Activated CD4-positive, alpha-beta memory T cell treated with anti-CD3 and anti-CD28 coated beads for 36 hours (primary cell): ENCODE measurements around the gene CD58. TPM values are rescaled to one million over a fixed set of nuclear protein-coding genes. Genes with fewer than 3 reads are reported as not detected.

Experiments
- CTCF ChIA-PET: fragments of 350-600 bp; sonication (Branson Sonifier 250); formaldehyde crosslinking; loops from one replicate; lab custom pipeline; 2021; ENCODE audit warnings: antibody characterized with exemption, inconsistent platforms; lab: Charles Lee
- POLR2A ChIA-PET: fragments of 350-600 bp; sonication (Branson Sonifier 250); formaldehyde crosslinking; loops from one replicate; lab custom pipeline; 2021; ENCODE audit warnings: antibody characterized with exemption; lab: Charles Lee
- DNase-seq: peaks from one replicate; pipeline ENCODE4 v3.0.0-alpha.2; 2020
- H3K27ac Mint-ChIP-seq: one replicate; pipeline ENCODE4 v1.8.0; 2021; ENCODE audit warnings: mixed read lengths
- H3K27me3 Mint-ChIP-seq: one replicate; pipeline ENCODE4 v1.8.0; 2021; ENCODE audit warnings: mixed read lengths
- H3K36me3 Mint-ChIP-seq: one replicate; pipeline ENCODE4 v1.8.0; 2021; ENCODE audit warnings: mixed read lengths
- H3K4me1 Mint-ChIP-seq: one replicate; pipeline ENCODE4 v1.8.0; 2021; ENCODE audit warnings: low read depth, mixed read lengths
- H3K4me3 Mint-ChIP-seq: one replicate; pipeline ENCODE4 v1.8.0; 2021; ENCODE audit warnings: mild to moderate bottlenecking, mixed read lengths
- H3K9me3 Mint-ChIP-seq: one replicate; pipeline ENCODE4 v1.8.0; 2021; ENCODE audit warnings: mixed read lengths
- intact Hi-C: fragments of 100-400 bp; cut with micrococcal nuclease; formaldehyde crosslinking; loops from one replicate; pipeline ENCODE4 v1.15.1; 2023
- microRNA-seq: library from miRNA; unstranded; fragments of <30 nt; microRNA quantifications from one replicate; pipeline ENCODE4 v1.2.0, GENCODE V29; 2022; ENCODE audit warnings: borderline number of aligned reads, borderline microRNAs expressed, borderline replicate concordance
- total RNA-seq, 2 experiments: library from RNA; stranded (reverse); gene quantifications; one replicate each; pipeline ENCODE4 v1.2.3, GENCODE V29; 2021

CD58 gene
- total RNA-seq, 2 experiments from 2014 or later: 21.9 to 27.2 TPM

DNA sequence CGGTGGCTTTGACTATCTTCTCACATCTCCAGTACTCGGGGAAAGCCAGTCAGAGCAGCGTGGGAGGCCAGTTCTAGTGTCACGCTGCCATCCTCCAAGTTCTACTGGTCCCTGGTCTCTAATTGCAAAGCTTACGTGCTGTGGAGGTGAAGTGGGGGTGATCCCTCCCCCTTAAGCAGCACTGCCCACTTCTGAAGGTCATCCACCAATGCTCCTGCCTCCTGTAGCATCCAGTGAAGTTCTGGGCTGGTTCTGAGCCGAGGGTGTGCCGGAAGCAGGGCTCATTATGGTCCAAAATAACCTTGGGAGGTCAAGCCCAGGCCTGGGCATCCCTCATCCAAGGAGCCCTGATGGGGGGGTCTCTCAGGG lies 95.0 kb downstream of the CD58 start:
- Mint-ChIP-seq H3K4me1 (no peaks in the 10 kb centered on the region), H3K9me3 (no peaks in the 10 kb centered on the region), H3K27me3 (no peaks in the 10 kb centered on the region), H3K27ac (no peak overlapping the region), H3K4me3 (no peak overlapping the region), H3K36me3 (no peaks in the 10 kb centered on the region)
- CTCF ChIA-PET: interaction anchor here (1.7 to 6.3 kb wide), 2 partner anchors 9 to 337 kb away, joined by 8 to 29 read pairs; no protein-coding TSS in a partner anchor
- intact Hi-C loops: no loop called here
- POLR2A ChIA-PET: no interaction called here
- no peak for DNase-seq

GRCh38 chr1:116474921-116475849 lies 95.6 kb downstream of the CD58 start:
- Mint-ChIP-seq H3K27me3 (no peaks in the 10 kb centered on the region), H3K4me3 (no peak overlapping the region), H3K27ac (no peak overlapping the region), H3K4me1 (no peaks in the 10 kb centered on the region), H3K9me3 (no peaks in the 10 kb centered on the region), H3K36me3 (no peaks in the 10 kb centered on the region)
- intact Hi-C loops: no loop called here
- no peak for DNase-seq
- POLR2A ChIA-PET: no interaction called here
- CTCF ChIA-PET: interaction anchor here (1.7 to 6.3 kb wide), 2 partner anchors 10 to 336 kb away, joined by 8 to 29 read pairs; no protein-coding TSS in a partner anchor

GRCh38 chr1:116472431-116472961 lies 98.3 kb downstream of the CD58 start:
- no peak for DNase-seq
- intact Hi-C loops: no loop called here
- H3K27me3 Mint-ChIP-seq: no peaks in the 10 kb centered on the region
- H3K4me1 Mint-ChIP-seq: no peaks in the 10 kb centered on the region
- H3K9me3 Mint-ChIP-seq: no peaks in the 10 kb centered on the region
- H3K27ac Mint-ChIP-seq: no peak overlapping the region
- H3K36me3 Mint-ChIP-seq: no peaks in the 10 kb centered on the region
- CTCF ChIA-PET: interaction anchor here (0.6 to 6.3 kb wide), 2 partner anchors 13 to 32 kb away, joined by 3 to 29 read pairs; no protein-coding TSS in a partner anchor
- POLR2A ChIA-PET: no interaction called here
- H3K4me3 Mint-ChIP-seq: no peak overlapping the region

- Mint-ChIP-seq H3K9me3 (no peaks in the 10 kb centered on the region), H3K27ac (no peak overlapping the region), H3K36me3 (no peaks in the 10 kb centered on the region), H3K4me3 (no peak overlapping the region), H3K27me3 (peaks cover 3% of the 10 kb centered on the region), H3K4me1 (no peaks in the 10 kb centered on the region)
- no peak for DNase-seq
- intact Hi-C loops: no loop called here
- CTCF ChIA-PET: interaction anchor here (0.6 to 6.3 kb wide), 2 partner anchors 14 to 332 kb away, joined by 3 to 29 read pairs; no protein-coding TSS in a partner anchor
- POLR2A ChIA-PET: no interaction called here
Observed at GRCh38 chr1:116471241-116471640, 99.6 kb downstream of the CD58 start.

DNA sequence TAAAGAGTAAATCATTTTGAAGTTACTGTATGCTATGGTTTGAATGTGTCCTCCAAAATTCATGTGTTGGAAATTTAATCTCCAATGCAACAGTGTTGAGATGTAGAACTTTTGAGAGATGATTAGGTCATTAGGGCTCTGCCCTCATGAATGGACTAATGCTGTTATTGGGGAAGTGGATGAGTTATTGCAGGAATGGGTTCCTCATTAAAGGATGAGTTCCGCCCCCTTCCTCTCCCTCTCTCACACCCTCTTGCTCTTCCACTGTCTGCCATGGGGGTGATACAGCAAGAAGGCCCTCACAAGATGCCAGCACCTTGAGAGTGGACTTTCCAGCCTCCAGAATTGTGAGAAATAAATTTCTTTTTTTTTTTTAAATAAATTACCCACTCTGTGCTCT lies 100.2 kb downstream of the CD58 start:
- H3K4me1 Mint-ChIP-seq: no peaks in the 10 kb centered on the region
- no peaks in the 10 kb centered on the region for H3K36me3 Mint-ChIP-seq
- no peak overlapping the region for H3K27ac Mint-ChIP-seq
- peaks cover 3% of the 10 kb centered on the region for H3K27me3 Mint-ChIP-seq
- intact Hi-C loops: no loop called here
- CTCF ChIA-PET: interaction anchor here (1.0 kb wide), 1 partner anchor 14 kb away, joined by 3 read pairs; no protein-coding TSS in a partner anchor
- H3K9me3 Mint-ChIP-seq: no peaks in the 10 kb centered on the region
- H3K4me3 Mint-ChIP-seq: no peak overlapping the region
- no peak for DNase-seq
- POLR2A ChIA-PET: no interaction called here

DNA sequence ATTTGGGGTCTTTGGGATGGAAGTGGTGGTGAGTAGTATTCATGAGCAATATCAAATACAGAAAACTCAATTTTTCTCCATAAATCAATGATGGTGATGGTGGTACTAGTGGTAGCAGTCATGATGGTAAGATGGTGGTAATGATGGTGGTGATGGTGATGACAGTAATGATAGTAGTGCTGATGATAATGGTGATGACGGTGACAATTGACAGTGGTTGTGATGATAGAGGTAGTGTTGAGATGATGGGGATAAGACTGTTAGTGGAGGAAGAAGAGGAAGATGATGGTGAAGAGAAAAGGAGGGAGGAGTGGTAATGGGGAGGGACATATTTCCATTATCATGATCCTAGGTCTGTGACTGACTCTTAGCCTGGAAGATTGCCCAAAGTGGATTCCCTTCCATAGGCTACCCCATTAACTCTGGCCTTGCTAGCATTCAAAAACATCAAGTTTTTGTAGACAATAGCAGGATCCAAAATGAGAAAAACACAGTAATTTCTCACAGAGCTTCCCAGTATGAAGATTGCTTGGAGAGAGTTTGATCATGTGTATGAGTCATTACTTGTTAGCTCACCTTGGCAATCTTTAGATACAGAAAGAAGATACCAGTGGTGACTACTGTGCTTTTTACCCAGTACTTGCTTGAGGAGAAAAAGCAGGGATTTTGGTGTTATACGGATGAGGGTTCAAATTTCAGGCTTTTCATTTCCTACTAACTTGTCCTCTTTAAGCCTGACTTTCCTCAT lies 103.8 kb downstream of the CD58 start:
- ChIA-PET POLR2A (interaction anchor here (0.6 kb wide), 1 partner anchor 10 kb away, joined by 3 read pairs; no protein-coding TSS in a partner anchor), CTCF (interaction anchor here (1.2 to 1.3 kb wide), 2 partner anchors 18 kb away, joined by 4 to 6 read pairs; no protein-coding TSS in a partner anchor)
- intact Hi-C loops: no loop called here
- no peaks in the 10 kb centered on the region for H3K36me3 Mint-ChIP-seq
- H3K4me1 Mint-ChIP-seq: no peaks in the 10 kb centered on the region
- no peaks in the 10 kb centered on the region for H3K9me3 Mint-ChIP-seq
- H3K4me3 Mint-ChIP-seq: no peak overlapping the region
- DNase-seq: no peak
- H3K27me3 Mint-ChIP-seq: peaks cover 3% of the 10 kb centered on the region
- H3K27ac Mint-ChIP-seq: no peak overlapping the region

DNA sequence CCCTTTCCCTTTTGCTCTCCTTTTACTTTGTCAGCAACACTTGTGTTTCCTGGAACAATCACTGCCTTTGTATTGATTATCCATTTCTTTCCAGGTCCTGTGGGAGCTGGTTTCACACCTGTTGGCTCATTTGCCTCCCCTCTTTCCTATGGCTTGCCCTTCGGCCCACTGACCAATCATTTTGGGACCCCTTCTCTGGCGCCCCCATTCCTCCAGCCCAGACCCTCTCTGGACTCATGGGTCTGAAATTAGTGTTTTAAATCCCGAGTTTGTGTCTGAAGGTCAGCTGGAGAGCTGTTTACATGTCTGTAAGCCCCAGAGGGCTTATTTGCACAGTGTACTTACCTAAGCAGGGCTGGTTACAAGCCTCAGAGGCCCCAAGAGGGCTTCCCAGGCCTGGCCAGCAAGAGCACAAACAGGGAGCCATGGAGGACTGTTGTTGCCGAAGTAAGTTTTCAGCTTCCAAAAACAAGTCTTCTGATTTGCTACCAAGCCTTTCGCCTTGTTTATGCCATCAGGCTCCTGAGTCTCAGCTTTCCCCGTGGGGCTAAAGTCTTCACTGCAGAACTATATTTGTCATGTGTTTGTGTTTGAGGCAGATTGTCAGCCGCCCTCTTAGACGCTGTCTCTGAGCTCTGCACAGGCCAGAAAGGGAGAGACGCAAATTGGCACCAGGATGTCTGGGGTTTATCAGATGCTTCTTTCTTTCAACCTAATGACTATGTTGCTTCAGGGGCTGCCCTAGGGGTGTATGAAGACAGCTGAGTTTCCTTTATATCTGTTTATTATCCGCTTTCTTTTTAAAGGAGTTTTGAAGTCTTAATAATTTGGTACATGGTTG lies 104.8 kb downstream of the CD58 start:
- ChIA-PET POLR2A (no interaction called here), CTCF (interaction anchor here (1.3 kb wide), 1 partner anchor 19 kb away, joined by 4 read pairs; no protein-coding TSS in a partner anchor)
- Mint-ChIP-seq H3K27ac (no peak overlapping the region), H3K27me3 (peaks cover 3% of the 10 kb centered on the region), H3K4me1 (no peaks in the 10 kb centered on the region), H3K4me3 (no peak overlapping the region), H3K9me3 (no peaks in the 10 kb centered on the region), H3K36me3 (no peaks in the 10 kb centered on the region)
- no peak for DNase-seq
- intact Hi-C loops: no loop called here

GRCh38 chr1:116465477-116465844 lies 105.4 kb downstream of the CD58 start:
- no peak overlapping the region for H3K4me3 Mint-ChIP-seq
- H3K4me1 Mint-ChIP-seq: no peaks in the 10 kb centered on the region
- peaks cover 3% of the 10 kb centered on the region for H3K27me3 Mint-ChIP-seq
- no peaks in the 10 kb centered on the region for H3K36me3 Mint-ChIP-seq
- H3K9me3 Mint-ChIP-seq: no peaks in the 10 kb centered on the region
- intact Hi-C loops: no loop called here
- CTCF ChIA-PET: interaction anchor here (1.3 kb wide), 1 partner anchor 20 kb away, joined by 4 read pairs; no protein-coding TSS in a partner anchor
- no peak overlapping the region for H3K27ac Mint-ChIP-seq
- POLR2A ChIA-PET: no interaction called here
- DNase-seq: no peak

Small RNA genes within 50 kb of the gene (microRNA-seq; reads per million reads assigned to microRNA genes)
- not detected for gene MIR548AC

Other genes starting within 250 kb of the CD58 start
- 100 to 1,000 TPM; 253 to 258 TPM for gene ATP1A1, start 197.8 kb downstream of the CD58 start, total RNA-seq
- gene IGSF3, start 96.7 kb upstream of the CD58 start, total RNA-seq: 1 to 10 TPM; 4.1 to 4.2 TPM
- gene CD2, start 183.4 kb upstream of the CD58 start, total RNA-seq: 100 to 1,000 TPM; 335 to 355 TPM